ENCODE results near the gene SLC9A5. TPM values are rescaled to one million over a fixed set of nuclear protein-coding genes. Genes with fewer than 3 reads are reported as not detected.

The SLC9A5 gene
- total and polyA plus RNA-seq, 9 of the 15 experiments (the other 6 are each of a cell fraction or from before 2014, with no cell fraction given), result 0.06 to 3.1 (median 1.2) TPM

DNA sequence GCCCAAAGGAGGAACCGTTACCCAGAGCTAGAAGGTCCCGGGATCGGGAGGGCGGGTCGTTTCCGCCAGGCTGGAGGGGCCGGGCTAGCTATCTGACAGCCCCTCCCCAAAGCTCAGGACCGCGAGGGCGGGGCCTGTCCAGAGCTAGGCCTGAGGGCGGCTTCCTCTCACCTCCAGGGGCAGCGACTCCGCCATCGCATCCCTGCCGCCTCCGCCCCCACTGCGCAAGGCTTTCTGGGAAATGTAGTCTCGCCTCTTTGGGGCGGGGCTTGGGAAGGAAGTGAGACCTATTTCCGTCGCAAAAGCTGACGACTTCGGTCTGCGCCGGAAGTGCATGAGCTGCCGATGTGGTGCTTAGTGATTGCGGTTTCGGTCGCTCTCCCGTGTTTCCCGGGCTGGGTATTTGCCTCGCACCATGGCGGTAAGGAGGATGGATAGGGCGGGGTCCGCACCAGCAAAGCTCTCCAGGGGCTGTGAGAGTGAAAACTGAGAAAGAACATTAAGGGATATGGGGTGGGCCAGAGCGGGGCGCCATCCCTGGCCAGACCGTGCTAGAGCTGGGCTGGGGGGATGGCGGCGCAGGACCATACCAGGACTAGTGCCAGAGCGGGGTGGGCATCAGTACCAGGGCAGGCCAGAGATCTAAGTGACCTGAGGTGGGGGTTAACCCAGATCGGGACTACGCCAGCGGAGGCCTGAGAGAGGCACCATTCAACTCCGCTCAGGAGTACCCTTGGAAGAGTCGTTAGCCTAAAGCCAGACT is 21.8 kb upstream of the SLC9A5 start, which contains the start of gene TMEM208 (continued):
- TF ChIP-seq, protein P1, sequence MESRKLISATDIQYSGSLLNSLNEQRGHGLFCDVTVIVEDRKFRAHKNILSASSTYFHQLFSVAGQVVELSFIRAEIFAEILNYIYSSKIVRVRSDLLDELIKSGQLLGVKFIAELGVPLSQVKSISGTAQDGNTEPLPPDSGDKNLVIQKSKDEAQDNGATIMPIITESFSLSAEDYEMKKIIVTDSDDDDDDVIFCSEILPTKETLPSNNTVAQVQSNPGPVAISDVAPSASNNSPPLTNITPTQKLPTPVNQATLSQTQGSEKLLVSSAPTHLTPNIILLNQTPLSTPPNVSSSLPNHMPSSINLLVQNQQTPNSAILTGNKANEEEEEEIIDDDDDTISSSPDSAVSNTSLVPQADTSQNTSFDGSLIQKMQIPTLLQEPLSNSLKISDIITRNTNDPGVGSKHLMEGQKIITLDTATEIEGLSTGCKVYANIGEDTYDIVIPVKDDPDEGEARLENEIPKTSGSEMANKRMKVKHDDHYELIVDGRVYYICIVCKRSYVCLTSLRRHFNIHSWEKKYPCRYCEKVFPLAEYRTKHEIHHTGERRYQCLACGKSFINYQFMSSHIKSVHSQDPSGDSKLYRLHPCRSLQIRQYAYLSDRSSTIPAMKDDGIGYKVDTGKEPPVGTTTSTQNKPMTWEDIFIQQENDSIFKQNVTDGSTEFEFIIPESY (CRISPR knock-in tag; IDR thresholded peaks at IDR 0.05), result peak; percentile 40; the same call in 1 of the 2 replicates
- TF ChIP-seq ATF7 (IDR thresholded peaks at IDR 0.05), result peak; percentile 82
- TF ChIP-seq GABPB1 (CRISPR knock-in tag; IDR thresholded peaks at IDR 0.05), result peak; percentile 100
- peak; percentile 92 for TF ChIP-seq ESRRA (IDR thresholded peaks at IDR 0.05; ENCODE audit: borderline replicate concordance, low read depth)
- peak; percentile 74 for TF ChIP-seq CXXC5 (CRISPR knock-in tag; IDR thresholded peaks at IDR 0.05)
- peak; percentile 75; the same call in 1 of the 2 replicates for TF ChIP-seq SPI1 (IDR thresholded peaks at IDR 0.05; ENCODE audit: borderline replicate concordance, low read depth, low read length)
- peak; percentile 99 for TF ChIP-seq NKRF (IDR thresholded peaks at IDR 0.05; ENCODE audit: borderline replicate concordance)
- no peak for TF ChIP-seq FOS (IDR thresholded peaks at IDR 0.05; ENCODE audit: extremely low read depth, insufficient read length)
- TF ChIP-seq LEF1 (IDR thresholded peaks at IDR 0.05), result 0 out of 2 replicates have a peak, but pooled peaks have one; percentile 30
- peak; percentile 86 for TF ChIP-seq SUPT5H (IDR thresholded peaks at IDR 0.05)
- TF ChIP-seq TSHZ1 (CRISPR knock-in tag; IDR thresholded peaks at IDR 0.05), result no peak
- TF ChIP-seq, protein P2, sequence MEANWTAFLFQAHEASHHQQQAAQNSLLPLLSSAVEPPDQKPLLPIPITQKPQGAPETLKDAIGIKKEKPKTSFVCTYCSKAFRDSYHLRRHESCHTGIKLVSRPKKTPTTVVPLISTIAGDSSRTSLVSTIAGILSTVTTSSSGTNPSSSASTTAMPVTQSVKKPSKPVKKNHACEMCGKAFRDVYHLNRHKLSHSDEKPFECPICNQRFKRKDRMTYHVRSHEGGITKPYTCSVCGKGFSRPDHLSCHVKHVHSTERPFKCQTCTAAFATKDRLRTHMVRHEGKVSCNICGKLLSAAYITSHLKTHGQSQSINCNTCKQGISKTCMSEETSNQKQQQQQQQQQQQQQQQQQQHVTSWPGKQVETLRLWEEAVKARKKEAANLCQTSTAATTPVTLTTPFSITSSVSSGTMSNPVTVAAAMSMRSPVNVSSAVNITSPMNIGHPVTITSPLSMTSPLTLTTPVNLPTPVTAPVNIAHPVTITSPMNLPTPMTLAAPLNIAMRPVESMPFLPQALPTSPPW (CRISPR knock-in tag; IDR thresholded peaks at IDR 0.05), result peak; percentile 89

Data from K562 (cell line).